ENCODE data around the gene P2RX3.

Gene P2RX3

DNA sequence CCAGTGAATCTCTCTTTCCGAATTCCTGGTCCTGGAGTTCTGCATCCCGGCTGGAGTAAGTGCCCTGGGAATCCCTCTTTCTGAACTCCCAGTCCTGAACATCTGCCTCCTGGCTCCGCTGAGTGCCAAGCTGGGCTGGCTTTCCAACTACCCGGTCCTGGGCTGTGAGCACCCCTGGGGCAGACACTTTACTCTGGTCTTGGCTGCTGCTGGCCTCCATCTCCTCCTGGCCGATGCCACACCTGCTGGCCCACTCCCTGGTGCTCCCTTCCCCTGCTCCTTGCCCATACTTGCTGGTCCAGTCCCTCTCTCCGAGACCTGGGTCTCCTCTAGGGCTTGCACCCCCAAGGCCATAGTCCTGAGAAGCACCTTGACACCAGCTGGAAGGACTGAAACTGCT lies 28.1 kb upstream of the P2RX3 start:
- FAIRE-seq = no peak

DNA sequence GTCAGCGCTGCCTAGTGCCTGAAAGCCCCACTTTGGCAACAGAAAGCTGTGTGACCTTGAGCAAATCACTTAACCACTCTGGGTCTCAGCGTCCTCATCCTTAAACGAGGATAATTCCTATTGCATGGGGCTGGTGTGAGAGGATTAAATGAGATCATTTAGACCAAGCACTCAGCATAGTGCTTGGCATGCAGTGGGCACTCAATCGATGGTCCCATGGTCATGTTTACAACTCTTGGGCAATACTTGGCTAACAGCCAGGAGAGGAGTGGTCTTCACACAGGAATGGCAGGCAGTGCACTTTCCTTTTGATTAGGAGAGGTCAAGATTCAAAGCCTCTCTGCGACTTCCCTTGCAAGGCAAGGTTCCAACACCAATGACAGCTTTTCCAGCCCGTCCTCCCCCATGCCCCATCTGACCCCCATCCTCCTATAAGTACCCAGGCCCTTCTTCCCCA lies 27.5 kb upstream of the P2RX3 start:
- no peak for FAIRE-seq

DNA sequence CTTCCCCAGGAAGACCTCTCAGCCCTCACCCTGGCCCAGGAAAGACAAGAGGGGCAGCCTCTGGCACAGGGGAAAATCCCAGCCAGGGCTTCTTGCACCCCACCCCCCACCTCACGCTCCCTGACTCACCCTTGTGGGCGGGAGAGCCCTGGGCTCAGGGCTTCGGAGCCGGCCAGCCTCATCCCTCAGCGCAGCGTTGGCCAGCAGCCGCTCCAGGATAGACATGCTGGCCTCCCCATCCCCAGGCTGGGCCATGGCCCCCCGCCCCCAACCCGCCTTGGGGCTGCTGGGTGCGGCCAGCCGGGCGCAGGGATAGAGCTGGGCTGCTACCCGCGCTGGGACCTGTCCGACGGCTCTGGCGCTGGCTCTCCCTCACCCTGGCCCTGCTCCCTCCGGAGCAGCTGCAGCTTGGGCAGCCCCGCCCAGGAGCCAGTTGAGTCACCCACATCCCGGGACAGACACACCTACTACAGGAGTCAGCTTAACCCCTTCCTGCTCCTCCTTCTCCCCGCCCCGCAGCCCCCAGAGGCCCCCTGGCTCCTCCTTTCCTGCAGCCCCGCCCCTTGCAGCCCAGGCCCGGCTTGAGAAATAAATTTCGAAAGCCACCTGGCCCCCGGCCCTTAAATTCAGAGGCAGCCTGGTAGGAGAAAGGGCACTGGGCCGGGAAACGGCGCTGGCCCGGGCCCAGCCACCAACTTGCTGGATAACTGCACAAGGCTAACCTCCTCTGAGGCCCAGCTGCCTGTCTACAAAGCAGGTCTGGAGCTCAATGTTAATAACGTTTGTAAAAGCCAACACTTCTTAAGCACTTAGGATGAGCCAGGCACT lies 26.8 kb upstream of the P2RX3 start:
- no peak for FAIRE-seq

DNA sequence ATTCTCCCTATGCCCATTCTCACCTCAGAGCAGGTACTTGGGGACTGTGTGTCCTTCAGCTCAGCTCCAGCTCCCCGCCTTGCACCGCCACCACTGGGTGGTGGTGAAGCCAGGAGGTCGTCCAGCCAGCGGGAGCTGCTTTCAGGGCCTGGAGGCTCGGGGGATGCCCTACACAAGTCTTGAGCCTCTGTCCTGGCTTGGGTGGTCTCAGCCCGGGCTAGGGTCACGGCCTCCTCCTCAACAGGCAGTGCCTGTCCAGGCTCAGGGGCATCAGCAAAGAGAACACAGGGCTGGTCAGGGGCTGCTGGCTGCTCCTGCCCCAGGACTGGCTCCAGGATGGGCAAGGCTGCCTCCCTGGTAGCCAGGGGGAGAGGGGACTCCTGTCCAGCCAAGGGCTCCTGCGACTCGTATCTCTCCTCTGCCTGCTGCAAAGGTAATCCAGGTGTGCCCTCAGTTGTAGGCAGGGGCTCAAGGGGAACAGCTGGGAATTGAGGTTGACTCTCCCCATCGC lies 25.6 kb upstream of the P2RX3 start:
- FAIRE-seq = no peak

DNA sequence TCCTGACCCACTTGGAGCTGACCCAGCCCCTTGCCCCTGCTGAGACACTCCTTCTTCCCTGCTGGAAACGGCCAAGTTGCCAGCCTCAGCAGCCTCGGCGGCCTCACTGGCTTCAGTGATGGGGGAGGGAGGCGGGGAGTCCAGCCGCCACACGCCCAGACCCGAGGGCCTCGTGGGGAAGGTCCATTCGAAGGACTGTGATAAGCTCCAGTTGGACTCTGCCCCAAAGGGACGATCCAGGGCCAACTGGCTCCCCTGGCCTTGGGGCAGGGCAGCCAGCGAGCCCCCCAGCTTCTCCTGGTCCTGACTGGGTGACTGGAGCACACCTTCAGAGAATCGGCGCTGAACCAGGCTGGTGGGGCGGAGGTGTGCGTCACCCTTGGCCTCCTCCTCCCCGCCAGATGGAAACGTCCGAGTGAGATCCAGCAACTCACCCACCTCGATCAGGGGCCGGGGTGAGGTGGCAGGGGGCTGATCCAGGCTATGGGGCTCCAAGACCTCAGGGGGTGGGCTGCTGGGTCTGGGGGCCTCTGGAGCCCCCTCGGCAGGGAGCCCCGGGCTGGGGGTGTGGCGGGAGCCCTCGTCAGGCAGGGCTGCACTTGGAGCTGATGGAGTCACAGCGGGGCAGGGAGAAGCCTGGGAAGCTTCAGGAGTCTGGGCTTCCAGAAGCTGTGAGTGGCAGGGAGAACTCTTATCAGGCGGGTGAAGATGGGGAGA lies 24.9 kb upstream of the P2RX3 start:
- no peak for FAIRE-seq

DNA sequence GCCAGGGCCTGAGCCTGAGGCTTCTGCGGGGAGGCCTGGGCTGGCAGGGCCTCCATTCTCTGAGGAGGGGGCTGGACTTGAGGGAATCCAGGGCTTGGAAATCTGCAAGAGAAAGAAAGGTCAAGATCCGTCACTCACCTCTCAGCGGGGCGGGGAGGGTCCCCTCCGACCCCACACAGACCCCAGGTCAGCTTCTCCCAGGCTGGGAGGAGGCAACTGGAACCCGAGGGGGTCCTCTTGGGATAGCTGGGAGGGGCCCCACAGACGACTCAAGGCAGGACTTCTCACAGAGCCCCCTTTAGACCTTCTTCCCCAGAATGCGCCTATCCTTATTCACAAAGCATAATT lies 24.4 kb upstream of the P2RX3 start:
- no peak for FAIRE-seq

DNA sequence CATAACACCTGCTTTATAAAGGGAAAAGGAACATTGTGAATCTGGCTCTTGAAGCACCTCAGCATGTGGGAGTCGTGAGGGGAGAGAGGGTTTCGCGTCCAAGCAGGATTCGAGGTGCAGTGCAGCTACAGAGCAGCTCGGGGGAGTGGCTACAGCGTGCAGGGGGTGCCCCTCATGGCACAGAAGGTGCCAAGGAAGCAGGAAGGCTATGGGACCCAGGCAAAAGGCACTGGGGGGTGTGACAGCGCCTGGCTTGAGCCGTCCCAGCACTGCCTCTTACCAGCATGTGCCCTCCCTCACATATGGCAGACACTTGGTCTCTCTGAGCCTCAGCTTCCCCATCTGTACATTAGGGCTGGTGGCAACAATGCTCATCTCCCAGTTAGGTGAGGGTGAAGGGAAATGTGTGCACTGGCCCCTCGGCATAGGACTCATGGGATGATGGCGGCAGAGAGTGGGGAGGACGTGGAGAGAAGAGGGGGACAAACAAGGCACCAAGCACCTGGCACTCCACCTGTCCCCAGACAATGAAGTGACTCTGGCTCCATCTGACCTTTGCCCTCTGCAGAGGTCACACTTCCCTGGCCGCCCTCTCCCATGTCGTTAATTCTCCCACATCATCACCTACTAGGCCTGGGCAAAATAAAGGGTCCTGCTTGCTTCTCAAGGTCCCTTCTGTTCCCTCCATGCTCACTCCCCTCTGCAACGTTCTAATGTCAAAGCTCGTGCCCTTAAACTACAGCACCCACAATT lies 23.8 kb upstream of the P2RX3 start:
- FAIRE-seq = no peak

DNA sequence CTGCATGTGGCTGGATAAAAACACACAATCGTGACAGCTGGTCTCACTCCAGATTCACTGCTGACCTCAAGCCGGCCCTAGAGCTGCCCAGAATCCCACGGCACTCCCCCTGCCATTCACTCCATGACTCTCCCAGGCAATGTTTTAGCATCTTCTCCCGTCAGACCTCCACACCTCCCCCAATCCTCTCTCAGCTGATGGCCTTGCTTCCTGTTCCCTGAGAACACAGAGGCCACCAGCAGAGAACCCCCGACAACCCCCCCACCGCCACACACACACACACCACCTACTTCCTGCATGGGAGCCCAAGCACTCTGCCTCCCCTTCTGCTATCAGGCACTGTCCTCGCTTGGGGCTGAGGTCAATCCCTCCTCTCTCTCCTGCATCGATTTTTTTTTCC lies 22.7 kb upstream of the P2RX3 start:
- FAIRE-seq = no peak

DNA sequence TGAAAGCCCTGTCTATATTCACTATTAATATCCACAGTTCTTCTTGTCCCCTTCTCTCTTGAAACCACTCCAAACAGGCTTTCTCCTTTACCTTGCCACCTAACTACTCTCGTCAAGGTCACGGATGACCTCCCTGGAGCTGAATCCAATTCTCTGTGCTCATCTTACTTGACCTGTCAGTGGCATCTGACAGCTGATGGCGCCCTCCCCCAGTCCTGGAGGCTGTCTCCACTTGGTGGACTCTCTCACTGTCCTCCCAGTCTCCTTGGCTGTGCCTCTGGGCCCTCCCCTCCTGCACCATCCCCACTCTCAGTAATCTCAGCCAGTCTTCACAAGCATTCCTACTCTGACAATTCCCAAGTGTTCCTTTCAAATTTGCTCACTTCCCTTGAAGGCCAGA lies 22.1 kb upstream of the P2RX3 start:
- FAIRE-seq = no peak

DNA sequence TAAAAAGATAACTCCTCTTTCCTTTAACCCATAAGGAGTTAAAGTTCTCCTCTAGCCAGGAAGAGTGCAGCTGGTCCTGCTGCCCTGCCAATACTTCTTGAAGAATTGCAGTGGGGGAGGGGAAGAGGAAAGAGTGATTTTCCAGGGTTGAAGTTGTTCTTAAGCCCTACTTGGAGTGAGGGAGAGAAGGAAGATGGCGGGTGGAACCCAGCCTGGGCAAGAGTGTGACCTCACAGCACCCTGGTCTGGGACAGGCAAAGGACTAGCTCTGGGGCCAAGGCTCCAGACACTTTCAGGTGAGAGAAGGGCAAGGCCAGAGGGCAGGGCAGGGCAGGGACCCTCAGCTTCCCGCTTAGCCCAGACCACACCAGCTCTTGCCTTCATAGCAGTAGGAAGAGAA lies 20.0 kb upstream of the P2RX3 start:
- no peak for FAIRE-seq

DNA sequence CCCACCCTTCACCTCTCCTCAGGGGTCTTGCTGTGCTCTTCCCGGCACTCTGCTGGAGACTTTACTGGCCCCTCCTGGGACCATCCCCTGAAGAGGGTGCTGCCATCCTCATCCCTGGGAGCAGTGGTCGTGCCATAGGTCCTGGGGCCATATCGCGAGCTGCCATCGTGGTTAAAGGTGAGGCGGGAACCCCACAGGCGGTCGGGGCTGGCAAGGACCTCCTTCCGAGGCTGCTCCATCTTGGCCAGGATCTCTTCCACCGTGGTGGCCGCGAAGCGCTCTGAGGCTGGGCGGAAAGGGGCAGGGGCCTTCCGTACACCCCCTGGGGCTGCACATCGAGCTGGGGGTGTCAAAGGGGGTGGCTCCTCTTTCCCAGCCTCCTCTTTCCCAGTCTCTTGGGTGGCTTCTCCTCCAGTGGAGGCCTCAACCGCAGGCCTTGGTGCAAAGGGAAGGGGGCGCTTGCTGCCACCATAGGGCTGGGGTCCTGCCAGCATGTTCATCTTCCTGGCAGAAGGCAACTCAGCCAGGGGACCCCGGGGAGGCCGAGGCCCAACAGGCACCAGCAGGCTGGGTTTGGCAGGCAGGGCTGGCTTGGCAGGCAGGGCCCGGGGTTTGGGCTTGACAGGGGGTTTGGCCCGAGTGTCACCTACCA lies 18.0 kb upstream of the P2RX3 start:
- no peak for FAIRE-seq

DNA sequence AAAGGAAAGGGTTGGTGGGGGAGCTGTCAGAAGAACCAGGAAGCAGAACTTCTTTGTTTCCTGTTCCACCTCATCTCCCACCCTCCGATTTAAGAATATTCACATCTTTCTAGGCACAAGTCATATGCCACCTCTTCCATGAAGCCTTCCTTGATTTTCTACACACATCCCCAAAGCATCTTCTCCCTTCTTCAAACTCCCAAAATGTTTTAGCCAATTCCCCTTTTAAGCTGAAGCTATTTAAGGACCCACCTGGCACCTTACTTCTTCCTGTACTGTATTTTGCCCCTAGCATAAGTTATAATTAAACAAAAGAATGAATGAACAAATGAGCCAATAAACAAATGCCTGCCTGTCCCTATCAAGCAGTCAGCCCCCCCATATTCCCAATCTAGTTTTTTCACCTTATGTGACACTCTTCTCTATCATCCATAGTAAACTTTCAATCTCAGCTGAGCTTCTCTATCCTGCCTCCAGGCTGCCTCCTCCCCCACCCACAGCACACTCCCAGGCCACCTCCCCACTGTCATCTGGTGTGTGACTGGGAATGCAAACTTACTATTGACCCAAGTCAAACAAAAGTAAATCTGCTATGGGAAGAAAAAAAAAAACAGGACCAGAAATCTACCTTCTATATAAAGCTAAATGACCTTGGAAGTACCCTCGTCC lies 17.3 kb upstream of the P2RX3 start:
- FAIRE-seq = no peak

DNA sequence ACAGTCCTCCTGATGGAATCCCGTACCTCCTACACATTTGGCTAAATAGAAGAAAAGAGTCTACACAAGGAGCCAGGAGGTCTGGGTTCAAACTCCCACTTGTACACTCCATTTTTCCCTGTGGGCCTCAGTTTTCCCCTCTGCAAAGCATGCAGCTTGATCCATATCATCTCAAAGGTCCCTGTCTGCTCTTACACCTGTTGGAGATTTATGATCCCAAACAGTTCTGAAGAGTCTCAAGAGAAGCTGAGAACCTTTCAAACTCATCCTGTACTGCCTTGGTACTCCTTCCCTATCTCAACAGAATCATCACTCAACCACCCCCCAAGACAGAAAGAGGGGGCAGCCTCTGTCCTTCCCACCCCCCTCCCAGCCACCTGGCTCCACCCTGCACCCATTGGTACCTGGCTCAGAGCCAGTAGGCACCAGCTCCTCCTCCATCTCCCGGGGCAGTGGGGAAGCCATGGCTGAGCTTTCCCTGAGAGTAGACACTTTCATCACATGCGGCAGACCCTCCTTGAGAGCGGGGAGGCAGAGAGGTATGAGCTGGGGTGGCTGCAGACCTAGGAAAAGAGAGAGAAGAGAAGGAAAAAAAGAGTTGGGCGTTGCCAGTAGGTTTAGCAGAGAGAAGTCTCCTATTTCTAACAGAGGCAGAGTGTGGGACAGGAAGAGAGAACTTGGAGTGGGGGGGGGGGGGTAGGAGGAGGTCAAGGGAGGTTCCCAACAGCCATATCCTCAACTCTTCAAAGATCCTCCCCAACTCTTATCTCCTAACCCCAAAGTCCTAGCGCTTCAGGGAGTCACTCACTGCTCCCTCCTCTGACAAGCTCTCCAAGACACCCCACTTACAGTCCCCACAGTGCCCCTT lies 16.5 kb upstream of the P2RX3 start:
- FAIRE-seq = no peak

DNA sequence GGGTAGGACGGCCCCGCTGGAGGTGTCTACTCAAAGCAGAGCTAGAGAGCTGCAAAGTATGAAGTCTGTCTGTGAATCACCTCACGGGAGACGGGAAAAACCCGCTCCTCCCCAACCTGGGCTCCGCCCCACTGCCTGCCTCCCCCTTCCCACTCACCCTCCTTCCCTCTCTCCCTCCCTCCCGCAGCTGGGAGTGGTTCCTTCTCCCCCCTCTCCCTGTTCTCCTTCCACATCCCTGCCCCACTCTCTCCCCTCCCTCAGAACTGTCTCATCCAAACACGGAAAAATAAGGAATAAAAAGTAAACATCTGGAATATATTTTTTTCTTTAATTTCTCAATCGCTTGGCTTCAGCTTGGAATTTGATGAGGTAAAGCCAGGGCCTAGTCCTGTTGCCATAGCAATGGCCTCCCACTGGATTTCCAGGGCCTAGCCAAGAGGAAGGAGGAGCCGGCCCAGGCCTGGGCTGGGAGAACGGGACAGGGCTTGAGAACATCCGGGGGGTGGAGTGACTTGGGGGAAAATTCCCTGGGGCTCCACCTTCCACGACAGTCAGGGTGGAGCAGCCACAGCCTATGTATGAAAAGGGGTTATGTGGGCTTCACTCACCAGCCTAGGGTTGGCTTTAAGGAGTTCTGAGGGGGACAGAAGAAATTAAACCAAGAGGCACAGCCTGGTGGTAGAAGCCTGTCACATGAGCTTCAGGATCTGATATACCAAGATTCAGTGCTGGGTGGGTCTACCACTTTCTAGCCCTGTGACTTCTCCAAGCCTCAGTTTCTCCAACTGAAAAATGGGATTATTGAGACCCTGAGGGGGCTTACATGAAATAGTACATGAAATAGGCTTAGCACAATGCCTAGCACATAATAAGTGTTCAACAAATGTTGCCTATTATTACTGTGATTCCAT lies 15.6 kb upstream of the P2RX3 start:
- FAIRE-seq = no peak

DNA sequence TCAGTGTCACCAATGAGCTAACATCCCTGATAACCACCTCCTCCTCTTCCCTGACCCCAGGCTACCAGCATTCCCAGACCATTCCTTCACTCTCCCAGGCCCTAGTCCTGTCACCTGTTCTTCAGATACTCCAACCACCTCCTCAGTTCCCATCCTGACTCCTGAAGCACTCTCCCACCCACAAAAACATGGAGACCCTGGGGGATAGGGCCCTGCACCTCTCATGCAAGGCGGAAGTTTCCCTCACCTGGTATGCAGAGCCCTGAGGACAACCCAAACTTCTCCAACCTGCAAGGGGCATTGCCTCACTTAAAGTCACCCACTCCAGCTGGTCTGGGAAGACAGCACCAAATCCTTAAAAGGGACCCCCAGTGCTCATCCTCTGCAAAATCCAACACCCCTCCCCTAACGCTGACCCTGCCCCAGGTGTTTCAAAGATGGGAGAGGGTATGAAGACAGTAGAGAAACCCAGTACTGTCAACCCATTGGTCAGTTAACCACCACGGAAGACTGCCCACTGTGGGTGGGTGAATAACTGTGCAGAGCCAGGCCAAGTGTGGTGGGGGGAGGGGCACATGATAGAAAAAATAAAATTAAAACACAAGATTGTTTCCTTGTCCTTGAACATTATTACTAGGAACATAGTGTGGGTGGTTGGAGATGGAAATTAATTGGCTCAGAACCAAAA lies 14.8 kb upstream of the P2RX3 start:
- FAIRE-seq = no peak

DNA sequence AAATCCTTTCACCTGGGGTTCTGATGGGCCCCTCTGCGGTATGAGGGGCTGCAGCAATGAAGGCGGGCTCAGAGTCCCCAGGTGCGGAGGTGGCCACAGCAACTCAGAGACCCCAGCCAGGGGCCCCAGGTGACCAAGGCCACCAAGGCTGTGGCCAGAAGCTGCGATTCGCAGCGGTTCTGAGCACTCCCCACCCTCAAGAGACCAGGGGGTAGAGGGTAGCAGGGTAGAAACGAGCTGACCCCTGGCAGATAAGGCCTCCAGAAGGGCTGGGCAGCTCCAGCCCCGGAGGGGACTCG lies 14.3 kb upstream of the P2RX3 start:
- FAIRE-seq = no peak

DNA sequence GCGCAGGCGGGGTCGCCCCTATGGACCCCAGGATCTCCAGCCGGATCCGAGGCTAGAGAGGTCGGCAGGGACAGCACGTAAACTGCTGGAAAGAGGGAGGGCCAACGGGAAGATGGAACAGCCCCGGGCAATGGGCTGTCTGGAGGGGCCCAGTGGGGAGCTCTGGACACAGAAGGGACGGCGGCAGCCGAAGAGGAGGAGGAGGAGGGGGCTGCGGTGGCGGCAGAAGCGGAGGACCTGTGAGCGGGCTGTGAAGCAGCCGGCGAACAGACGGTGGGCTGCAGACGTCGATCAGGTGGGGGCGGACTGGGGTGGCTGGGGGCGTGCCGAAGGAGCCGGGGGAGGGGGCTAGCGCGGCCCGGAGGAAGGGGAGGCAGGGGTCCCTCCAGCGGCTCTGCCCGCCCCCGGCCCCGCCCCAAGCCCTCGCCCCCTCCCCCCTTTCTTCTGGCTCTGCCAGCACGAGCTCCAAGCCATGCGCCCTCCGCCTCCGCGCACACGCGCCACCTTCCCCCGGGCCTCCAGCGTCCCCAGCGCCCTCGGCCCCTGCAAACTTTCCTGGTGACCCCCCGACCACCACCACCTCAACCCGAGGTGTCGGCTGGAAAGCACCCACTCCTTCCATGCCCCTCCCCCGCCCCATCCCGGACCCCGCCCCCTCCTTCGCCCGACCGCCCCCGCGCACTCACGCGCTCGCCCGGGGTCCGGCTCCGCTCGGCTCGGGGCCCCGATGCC lies 13.8 kb upstream of the P2RX3 start:
- FAIRE-seq = no peak

DNA sequence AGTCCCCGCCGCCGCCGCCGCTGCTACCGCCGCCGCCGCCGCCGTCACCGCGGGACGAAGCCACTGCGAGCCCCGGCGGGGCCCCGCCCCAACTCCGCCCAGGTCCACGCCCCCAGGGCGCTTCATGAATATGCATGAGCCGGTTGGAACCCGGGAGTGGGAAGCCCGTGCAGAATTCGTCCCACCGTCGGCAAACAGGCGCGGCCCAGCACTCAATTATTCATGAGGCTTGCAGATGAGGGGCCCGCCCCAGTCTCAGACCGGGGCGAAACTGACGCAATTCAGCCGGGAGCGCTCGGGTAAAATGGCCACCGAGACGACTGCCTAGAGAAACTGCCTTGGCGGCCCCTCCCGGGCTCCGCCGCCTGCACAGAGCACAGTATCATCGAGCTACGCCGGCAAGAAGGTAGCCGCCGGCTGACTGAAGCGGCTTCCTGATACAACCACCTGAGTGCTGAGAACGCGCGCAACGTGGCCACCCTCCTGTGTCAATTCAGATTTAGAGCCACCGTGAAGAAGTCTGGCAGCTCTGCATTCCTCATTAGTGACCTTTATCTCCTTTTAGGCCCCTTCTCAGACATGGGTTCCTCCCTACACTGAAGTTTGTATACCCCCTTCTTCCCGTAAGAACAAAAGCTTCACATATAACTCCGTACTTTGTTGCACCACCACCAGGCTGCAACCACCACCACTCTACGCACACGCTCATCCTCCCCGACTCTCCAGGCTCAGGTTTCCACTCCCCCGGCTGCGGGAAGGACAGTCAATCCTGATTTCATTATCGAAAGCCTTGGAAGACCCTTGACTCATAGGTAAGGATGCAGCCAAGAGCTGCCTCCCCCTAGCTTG lies 13.0 kb upstream of the P2RX3 start, which contains the start of gene TNKS1BP1:
TSS of gene TNKS1BP1 (minus strand) at position 67 of the 849 bp plus-strand sequence. CDS start 3,067 bp downstream, outside the sequence.
- FAIRE-seq = no peak

Measured in colon (tissue), 2 donors.